Endothelial cell of umbilical vein (primary cell): ENCODE data around the gene ANKRD35. TPM values are rescaled to one million over a fixed set of nuclear protein-coding genes. Genes with fewer than 3 reads are reported as not detected.
A peak's percentile ranks its signal among the peaks of the same experiment; 100 is the strongest.

Experiments used
- BruUV-seq: library from RNA; stranded (reverse); fragments of 400-500 nt; replicated peaks from 2 replicates; lab custom pipeline; 2021; lab: Mats Ljungman, UMichigan
- CTCF ChIA-PET: fragments of 300-600, 350-600 bp; sonication (Branson Sonifier 250); formaldehyde crosslinking; loops from one replicate; lab custom pipeline; 2021; ENCODE audit warnings: antibody characterized with exemption, inconsistent platforms; lab: Charles Lee
- POLR2A ChIA-PET: fragments of 300-600, 350-600 bp; sonication (Branson Sonifier 250); formaldehyde crosslinking; loops from one replicate; lab custom pipeline; 2021; ENCODE audit warnings: antibody characterized with exemption, inconsistent platforms; lab: Charles Lee
- DNase-seq: peaks from one replicate; pipeline ENCODE4 v3.0.0-alpha.2; 2011; ENCODE audit warnings: low read depth, low spot score
- FAIRE-seq: peaks from 2 replicates; lab custom pipeline; 2011; peaks lifted over from hg19 to GRCh38; lab: Jason Lieb, UNC
- H2AFZ ChIP-seq: 2 replicates; pipeline ENCODE4 v1.6.0; 2012; ENCODE audit warnings: low read depth, low read length, control low read depth, inconsistent platforms
- H3K27ac ChIP-seq: 2 replicates; pipeline ENCODE4 v1.5.1; 2011; ENCODE audit warnings: low read depth, mild to moderate bottlenecking, control low read depth, low read length, moderate library complexity; ENCODE audit not compliant: insufficient read depth
- H3K27me3 ChIP-seq, 2 experiments: 2 replicates each; pipeline versions ENCODE4 v1.6.0 to v1.6.1; 2011; ENCODE audit warnings: low read length in 2 of 2, mixed read lengths in 1 of 2; ENCODE audit not compliant: control insufficient read depth in 2 of 2, insufficient read depth in 2 of 2
- H3K36me3 ChIP-seq, 2 experiments: 2 replicates in 1 of 2; 3 replicates in 1 of 2; pipeline ENCODE4 v1.5.1; 2011; ENCODE audit warnings: low read length in 2 of 2, mild to moderate bottlenecking in 1 of 2, moderate library complexity in 1 of 2; ENCODE audit not compliant: control insufficient read depth in 2 of 2, insufficient read depth in 2 of 2; ENCODE audit errors: extremely low read depth in 1 of 2
- H3K4me1 ChIP-seq: 3 replicates; pipeline ENCODE4 v1.5.1; 2011; ENCODE audit warnings: mild to moderate bottlenecking, low read length; ENCODE audit not compliant: control insufficient read depth, insufficient read depth; ENCODE audit errors: extremely low read depth
- H3K4me2 ChIP-seq: 2 replicates; pipeline ENCODE4 v1.6.1; 2011; ENCODE audit warnings: low read length, control low read depth, mixed read lengths; ENCODE audit not compliant: insufficient read depth
- H3K4me3 ChIP-seq, 3 experiments: fragments of 200-600 bp in 1 of 3; sonication (generic), shearing (Covaris generic) in 1 of 3; replicated peaks in 1 of 3; 2 replicates each; pipeline ENCODE4 v1.5.1; 2011 to 2016; ENCODE audit warnings: control low read depth in 3 of 3, low read length in 3 of 3, mild to moderate bottlenecking in 2 of 3, inconsistent platforms in 1 of 3, low read depth in 1 of 3, moderate library complexity in 1 of 3; ENCODE audit not compliant: insufficient read depth in 1 of 3
- H3K79me2 ChIP-seq: 2 replicates; pipeline ENCODE4 v1.6.0; 2012; ENCODE audit warnings: low read length, inconsistent platforms; ENCODE audit not compliant: control insufficient read depth, insufficient read depth
- H3K9ac ChIP-seq: replicated peaks from 2 replicates; pipeline ENCODE3; 2011; ENCODE audit warnings: low read length, control low read depth; ENCODE audit not compliant: insufficient read depth; ENCODE audit errors: extremely low read depth
- H3K9me1 ChIP-seq: replicated peaks from 3 replicates; pipeline ENCODE4 v1.6.0; 2011; ENCODE audit warnings: mild to moderate bottlenecking, low read length; ENCODE audit not compliant: control insufficient read depth, insufficient read depth; ENCODE audit errors: extremely low read depth
- H3K9me3 ChIP-seq: replicated peaks from 2 replicates; pipeline ENCODE4 v1.5.1; 2012; ENCODE audit warnings: low read length, inconsistent platforms; ENCODE audit not compliant: control insufficient read depth, insufficient read depth
- H4K20me1 ChIP-seq: replicated peaks from 2 replicates; pipeline ENCODE3; 2011; ENCODE audit warnings: mild to moderate bottlenecking, low read length; ENCODE audit not compliant: control insufficient read depth, insufficient read depth; ENCODE audit errors: extremely low read depth
- EZH2 ChIP-seq: IDR thresholded peaks from 2 replicates; pipeline ENCODE4 v1.6.1; 2012; ENCODE audit warnings: borderline replicate concordance, low read depth, mild to moderate bottlenecking, moderate library complexity, low read length, inconsistent platforms; ENCODE audit not compliant: severe bottlenecking
- FOS ChIP-seq: IDR thresholded peaks from 2 replicates; pipeline ENCODE4 v1.6.1; 2011; ENCODE audit warnings: mild to moderate bottlenecking, low read length, moderate library complexity, borderline replicate concordance; ENCODE audit not compliant: insufficient read depth
- GATA2 ChIP-seq: IDR thresholded peaks from 2 replicates; pipeline ENCODE4 v1.7.0; 2011; ENCODE audit warnings: low read depth, mild to moderate bottlenecking, moderate library complexity, mixed read lengths, low read length; ENCODE audit not compliant: insufficient read length, insufficient read depth
- JUN ChIP-seq: IDR thresholded peaks from 2 replicates; pipeline ENCODE4 v1.6.1; 2011; ENCODE audit warnings: borderline replicate concordance, low read depth; ENCODE audit not compliant: insufficient read length, insufficient read depth
- MAX ChIP-seq: IDR thresholded peaks from 2 replicates; pipeline ENCODE4 v1.6.1; 2011; ENCODE audit not compliant: insufficient read depth, insufficient read length
- MYC ChIP-seq: IDR thresholded peaks from one replicate; pipeline ENCODE4 v1.6.1; 2011; ENCODE audit warnings: mild to moderate bottlenecking, low read depth, low read length
- POLR2A ChIP-seq: IDR thresholded peaks from 2 replicates; pipeline ENCODE4 v1.6.1; 2012; ENCODE audit warnings: low read depth, mild to moderate bottlenecking, control low read depth, low read length
- POLR2AphosphoS5 ChIP-seq: IDR thresholded peaks from 2 replicates; pipeline ENCODE4 v1.6.1; 2012; ENCODE audit warnings: low read depth, mild to moderate bottlenecking, control low read depth, low read length, moderate library complexity; ENCODE audit not compliant: insufficient read depth
- dilution Hi-C: fragments of 300-500 bp; cut with MboI; formaldehyde crosslinking; loops from one replicate; pipeline ENCODE4 v1.15.0; 2019; ENCODE audit warnings: low sequenced_read_pairs; ENCODE audit not compliant: extremely low pct_ligation_motif_present
- intact Hi-C: fragments of 100-400 bp; cut with micrococcal nuclease; formaldehyde crosslinking; loops from one replicate; pipeline ENCODE4 v1.10.0; 2022
- polyA plus RNA-seq, 4 experiments: library from polyadenylated mRNA; depleted of rRNA in 3 of 4; stranded (reverse) in 3 of 4; unstranded in 1 of 4; fragments of >200 nt; gene quantifications; 2 replicates each; pipeline versions ENCODE4 v1.2.1 to v1.2.3, GENCODE V29; 2011 to 2012; ENCODE audit warnings: missing spikeins in 1 of 4
- total RNA-seq: library from RNA; stranded (reverse); gene quantifications from 2 replicates; pipeline ENCODE4 v1.2.3, GENCODE V29; 2021
- TF ChIP-seq, protein P1 (sequence below), 2 donors: IDR thresholded peaks; 1 replicate in 1 of 2; 2 replicates in 1 of 2; pipeline ENCODE4 v1.5.1; 2011; ENCODE audit warnings: low read length in 2 of 2, mild to moderate bottlenecking in 2 of 2, moderate library complexity in 2 of 2, control low read depth in 1 of 2, inconsistent platforms in 1 of 2, low read depth in 1 of 2; ENCODE audit not compliant: insufficient read depth in 1 of 2; ENCODE audit errors: extremely low read depth in 1 of 2

Gene ANKRD35
- total and polyA plus RNA-seq, 2 donors (not counting 3 experiments of a cell fraction or from before 2014, with no cell fraction given), result 0.15 to 0.20 TPM

- Histone ChIP-seq H3K79me2 (peaks cover 16% of the 10 kb centered on the region), H4K20me1 (no peaks in the 10 kb centered on the region), H3K36me3 (peaks cover 11 to 29% of the 10 kb centered on the region in 2 experiments), H3K9me3 (no peaks in the 10 kb centered on the region), H3K9ac (peak overlapping the region; percentile 68), H3K27ac (peak overlapping the region; percentile 43), H3K4me2 (peak overlapping the region; percentile 39), H3K9me1 (no peaks in the 10 kb centered on the region), H3K4me1 (peaks cover 7% of the 10 kb centered on the region), H3K27me3 (no peaks in the 10 kb centered on the region), H3K4me3 (peak overlapping the region; percentile 64 to 78 (median 71)), H2AFZ (peak overlapping the region; percentile 89)
- POLR2A ChIA-PET, result interaction anchor here (0.9 to 2.5 kb wide), 13 partner anchors 9 to 193 kb away, joined by 3 to 28 read pairs (median 5); partner anchors contain the start of genes ANKRD34A, LIX1L, NUDT17 and POLR3GL
- no peak for DNase-seq
- CTCF ChIA-PET, result interaction anchor here (0.6 to 6.1 kb wide), 20 partner anchors 12 to 179 kb away, joined by 3 to 154 read pairs (median 6); partner anchors contain the start of genes ANKRD34A, ANKRD35, ITGA10 and NUDT17
- BruUV-seq, result no TSS peak
- TF ChIP-seq POLR2A, result no peak
- TF ChIP-seq JUN, result no peak
- TF ChIP-seq POLR2AphosphoS5, result no peak
- TF ChIP-seq FOS, result no peak
- TF ChIP-seq MYC, result no peak
- no peak for TF ChIP-seq GATA2
- TF ChIP-seq MAX, result no peak
- no peak for TF ChIP-seq EZH2
- TF ChIP-seq, protein P1, sequence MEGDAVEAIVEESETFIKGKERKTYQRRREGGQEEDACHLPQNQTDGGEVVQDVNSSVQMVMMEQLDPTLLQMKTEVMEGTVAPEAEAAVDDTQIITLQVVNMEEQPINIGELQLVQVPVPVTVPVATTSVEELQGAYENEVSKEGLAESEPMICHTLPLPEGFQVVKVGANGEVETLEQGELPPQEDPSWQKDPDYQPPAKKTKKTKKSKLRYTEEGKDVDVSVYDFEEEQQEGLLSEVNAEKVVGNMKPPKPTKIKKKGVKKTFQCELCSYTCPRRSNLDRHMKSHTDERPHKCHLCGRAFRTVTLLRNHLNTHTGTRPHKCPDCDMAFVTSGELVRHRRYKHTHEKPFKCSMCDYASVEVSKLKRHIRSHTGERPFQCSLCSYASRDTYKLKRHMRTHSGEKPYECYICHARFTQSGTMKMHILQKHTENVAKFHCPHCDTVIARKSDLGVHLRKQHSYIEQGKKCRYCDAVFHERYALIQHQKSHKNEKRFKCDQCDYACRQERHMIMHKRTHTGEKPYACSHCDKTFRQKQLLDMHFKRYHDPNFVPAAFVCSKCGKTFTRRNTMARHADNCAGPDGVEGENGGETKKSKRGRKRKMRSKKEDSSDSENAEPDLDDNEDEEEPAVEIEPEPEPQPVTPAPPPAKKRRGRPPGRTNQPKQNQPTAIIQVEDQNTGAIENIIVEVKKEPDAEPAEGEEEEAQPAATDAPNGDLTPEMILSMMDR (IDR thresholded peaks at IDR 0.05; ENCODE audit: extremely low read depth in 1 of 2, insufficient read depth in 1 of 2, low read depth in 1 of 2, low read length in 2 of 2), result no peak
- intact Hi-C loops, result loop anchor here (2.0 kb wide), 2 partner anchors 14 to 60 kb away; partner anchors contain the start of genes NUDT17 and PEX11B
- dilution Hi-C loops, result no loop called here
- FAIRE-seq, result no peak
Observed at GRCh38 chr1:145858238-145858900, 27.3 kb downstream of the ANKRD35 start.
